ENCODE results near the gene PTPN5. TPM values are rescaled to one million over a fixed set of nuclear protein-coding genes. Genes with fewer than 3 reads are reported as not detected.
A peak's percentile ranks its signal among the peaks of the same experiment; 100 is the strongest.

Gene PTPN5
- total RNA-seq, 1 experiment from 2014 or later, result not detected

GRCh38 chr11:18748766-18749365, 42.7 kb downstream of the PTPN5 start:
- Histone ChIP-seq H3K4me1 (replicated peaks; ENCODE audit: insufficient read depth) (peaks cover 9% of the 10 kb centered on the region), H3K36me3 (ENCODE audit: low read depth) (no peaks in the 10 kb centered on the region), H3K79me2 (ENCODE audit: low read depth) (no peaks in the 10 kb centered on the region), H3K9me3 (ENCODE audit: insufficient read depth, low read depth) (no peaks in the 10 kb centered on the region), H3K27ac (no peak overlapping the region), H3K4me3 (no peak overlapping the region), H3F3A (ENCODE audit: insufficient read depth, low read depth) (no peaks in the 10 kb centered on the region), H3K9me2 (ENCODE audit: insufficient read depth) (no peaks in the 10 kb centered on the region), H2AFZ (no peak overlapping the region), H3K27me3 (ENCODE audit: insufficient read depth, low read depth) (no peaks in the 10 kb centered on the region), H3K4me2 (no peak overlapping the region), H4K20me1 (ENCODE audit: insufficient read depth) (no peaks in the 10 kb centered on the region)
- TF ChIP-seq CTCF (conservative IDR thresholded peaks at IDR 0.05), result no peak
- TF ChIP-seq EZH2 (IDR thresholded peaks at IDR 0.05; ENCODE audit: low read depth), result no peak
- BruUV-seq (replicated peaks), result no TSS peak
- CTCF ChIA-PET, result interaction anchor here (0.8 kb wide), 1 partner anchor 21 kb away, joined by 5 read pairs; no protein-coding TSS in a partner anchor
- no peak for DNase-seq
- intact Hi-C loops (cut with micrococcal nuclease; ENCODE audit: unreplicated experiment), result no loop called here
- POLR2A ChIA-PET (ENCODE audit: unreplicated experiment), result no interaction called here

GRCh38 chr11:18745251-18745650, 46.3 kb downstream of the PTPN5 start:
- no peaks in the 10 kb centered on the region for H3F3A ChIP-seq (ENCODE audit: insufficient read depth, low read depth)
- H4K20me1 ChIP-seq (ENCODE audit: insufficient read depth), result no peaks in the 10 kb centered on the region
- TF ChIP-seq CTCF (conservative IDR thresholded peaks at IDR 0.05) (no peak), EZH2 (IDR thresholded peaks at IDR 0.05; ENCODE audit: low read depth) (no peak)
- H3K9me2 ChIP-seq (ENCODE audit: insufficient read depth), result no peaks in the 10 kb centered on the region
- POLR2A ChIA-PET (ENCODE audit: unreplicated experiment), result no interaction called here
- no peak overlapping the region for H3K4me2 ChIP-seq
- DNase-seq, result peak in 1 of 2 experiments; percentile 20
- no peak overlapping the region for H3K4me3 ChIP-seq
- no peak overlapping the region for H2AFZ ChIP-seq
- no peaks in the 10 kb centered on the region for H3K79me2 ChIP-seq (ENCODE audit: low read depth)
- CTCF ChIA-PET, result no interaction called here
- H3K27ac ChIP-seq, result no peak overlapping the region
- no peaks in the 10 kb centered on the region for H3K27me3 ChIP-seq (ENCODE audit: insufficient read depth, low read depth)
- H3K4me1 ChIP-seq (replicated peaks; ENCODE audit: insufficient read depth), result peaks cover 9% of the 10 kb centered on the region
- H3K36me3 ChIP-seq (ENCODE audit: low read depth), result no peaks in the 10 kb centered on the region
- no peaks in the 10 kb centered on the region for H3K9me3 ChIP-seq (ENCODE audit: insufficient read depth, low read depth)
- intact Hi-C loops (cut with micrococcal nuclease; ENCODE audit: unreplicated experiment), result no loop called here
- BruUV-seq (replicated peaks), result no TSS peak

GRCh38 chr11:18743900-18744514, 47.6 kb downstream of the PTPN5 start:
- H3K4me3 ChIP-seq, result no peak overlapping the region
- intact Hi-C loops (cut with micrococcal nuclease; ENCODE audit: unreplicated experiment), result no loop called here
- no TSS peak for BruUV-seq (replicated peaks)
- H3K9me2 ChIP-seq (ENCODE audit: insufficient read depth), result no peaks in the 10 kb centered on the region
- no peaks in the 10 kb centered on the region for H3K9me3 ChIP-seq (ENCODE audit: insufficient read depth, low read depth)
- no peak for DNase-seq
- H3K27ac ChIP-seq, result no peak overlapping the region
- H4K20me1 ChIP-seq (ENCODE audit: insufficient read depth), result no peaks in the 10 kb centered on the region
- H3F3A ChIP-seq (ENCODE audit: insufficient read depth, low read depth), result no peaks in the 10 kb centered on the region
- H3K27me3 ChIP-seq (ENCODE audit: insufficient read depth, low read depth), result no peaks in the 10 kb centered on the region
- no peak overlapping the region for H2AFZ ChIP-seq
- H3K4me2 ChIP-seq, result no peak overlapping the region
- POLR2A ChIA-PET (ENCODE audit: unreplicated experiment), result interaction anchor here (0.6 to 0.8 kb wide), 2 partner anchors 17 to 350 kb away, joined by 3 to 4 read pairs; partner anchors contain the start of gene LDHA
- H3K79me2 ChIP-seq (ENCODE audit: low read depth), result no peaks in the 10 kb centered on the region
- CTCF ChIA-PET, result interaction anchor here (0.6 kb wide), 2 partner anchors 31 to 322 kb away, joined by 3 read pairs; no protein-coding TSS in a partner anchor
- no peaks in the 10 kb centered on the region for H3K36me3 ChIP-seq (ENCODE audit: low read depth)
- no peak for TF ChIP-seq EZH2 (IDR thresholded peaks at IDR 0.05; ENCODE audit: low read depth)
- TF ChIP-seq CTCF (conservative IDR thresholded peaks at IDR 0.05), result no peak
- no peaks in the 10 kb centered on the region for H3K4me1 ChIP-seq (replicated peaks; ENCODE audit: insufficient read depth)

Data from PC-9 (cell line).